A673 (cell line): ENCODE measurements around the gene RAB11A. TPM values are rescaled to one million over a fixed set of nuclear protein-coding genes. Genes with fewer than 3 reads are reported as not detected.

ENCODE experiments used
- BruUV-seq: library from RNA; stranded (reverse); fragments of 400-500 nt; replicated peaks from 2 replicates; lab custom pipeline; 2021; lab: Mats Ljungman, UMichigan
- CTCF ChIA-PET: fragments of 300-600 bp; sonication (Branson Sonifier 250); formaldehyde crosslinking; loops from one replicate; lab custom pipeline; 2022; ENCODE audit warnings: antibody characterized with exemption; lab: Charles Lee
- POLR2A ChIA-PET: fragments of 300-600 bp; sonication (Branson Sonifier 250); formaldehyde crosslinking; loops from one replicate; lab custom pipeline; 2022; ENCODE audit warnings: antibody characterized with exemption; ENCODE audit not compliant: low non-redundant PET; lab: Charles Lee
- DNase-seq: peaks from one replicate; pipeline ENCODE4 v3.0.0-alpha.2; 2015; ENCODE audit warnings: low spot score
- H3K27ac ChIP-seq: fragments of 200-600 bp; sonication (generic); 2 replicates; pipeline ENCODE4 v1.5.1; 2016; ENCODE audit warnings: mixed run types, low read depth, mild to moderate bottlenecking, mixed read lengths, antibody characterized with exemption, low read length; ENCODE audit not compliant: poor library complexity, severe bottlenecking
- H3K27me3 ChIP-seq: fragments of 200-600 bp; sonication (generic); replicated peaks from 2 replicates; pipeline ENCODE4 v1.6.1; 2017; ENCODE audit warnings: mixed run types, low read depth, mild to moderate bottlenecking, mixed read lengths, antibody characterized with exemption, low read length; ENCODE audit not compliant: insufficient read depth, poor library complexity
- H3K36me3 ChIP-seq: fragments of 200-600 bp; sonication (generic); 2 replicates; pipeline ENCODE4 v1.6.1; 2016; ENCODE audit warnings: mixed run types, mild to moderate bottlenecking, mixed read lengths, antibody characterized with exemption, low read length; ENCODE audit not compliant: insufficient read depth, poor library complexity, severe bottlenecking
- H3K4me1 ChIP-seq: fragments of 200-600 bp; sonication (generic); 2 replicates; pipeline ENCODE4 v1.6.1; 2017; ENCODE audit warnings: mixed run types, mild to moderate bottlenecking, mixed read lengths, antibody characterized with exemption, low read length; ENCODE audit not compliant: insufficient read depth, poor library complexity, severe bottlenecking
- H3K4me3 ChIP-seq: fragments of 200-600 bp; sonication (generic); 2 replicates; pipeline ENCODE4 v1.5.1; 2016; ENCODE audit warnings: low read depth, mixed run types, mild to moderate bottlenecking, mixed read lengths, low read length; ENCODE audit not compliant: poor library complexity, severe bottlenecking
- H3K9me3 ChIP-seq: fragments of 200-600 bp; sonication (generic); 2 replicates; pipeline ENCODE4 v1.6.1; 2016; ENCODE audit warnings: mixed run types, low read depth, mild to moderate bottlenecking, mixed read lengths, antibody characterized with exemption, low read length; ENCODE audit not compliant: poor library complexity, severe bottlenecking
- CTCF ChIP-seq: fragments of 300-800, 200-600 bp; sonication (generic); conservative IDR thresholded peaks from 2 replicates; pipeline ENCODE4 v1.5.1; 2017; ENCODE audit warnings: low read depth, mild to moderate bottlenecking, antibody characterized with exemption, low read length, moderate library complexity, mixed read lengths
- EZH2 ChIP-seq: fragments of 200-600 bp; sonication (generic); IDR thresholded peaks from 2 replicates; pipeline ENCODE4 v1.6.1; 2017; ENCODE audit warnings: borderline replicate concordance, low read depth, mild to moderate bottlenecking, mixed read lengths, antibody characterized with exemption, low read length; ENCODE audit not compliant: poor library complexity, severe bottlenecking
- intact Hi-C: fragments of 100-400 bp; cut with micrococcal nuclease; formaldehyde crosslinking; loops from one replicate; pipeline ENCODE4 v1.10.0; 2022; ENCODE audit not compliant: unreplicated experiment
- total RNA-seq: library from RNA; stranded (reverse); gene quantifications from 2 replicates; pipeline ENCODE4 v1.2.3, GENCODE V29; 2021

The RAB11A gene
- total RNA-seq, 1 experiment from 2014 or later: 227 TPM

GRCh38 chr15:65907661-65908060, 38.4 kb downstream of the RAB11A start:
- Histone ChIP-seq H3K4me1 (no peaks in the 10 kb centered on the region), H3K27ac (no peak overlapping the region), H3K4me3 (no peak overlapping the region), H3K9me3 (no peaks in the 10 kb centered on the region), H3K27me3 (no peaks in the 10 kb centered on the region), H3K36me3 (peaks cover 12% of the 10 kb centered on the region)
- no peak for TF ChIP-seq EZH2
- TF ChIP-seq CTCF: no peak
- POLR2A ChIA-PET: no interaction called here
- intact Hi-C loops: no loop called here
- BruUV-seq: no TSS peak
- no peak for DNase-seq
- CTCF ChIA-PET: no interaction called here

DNA sequence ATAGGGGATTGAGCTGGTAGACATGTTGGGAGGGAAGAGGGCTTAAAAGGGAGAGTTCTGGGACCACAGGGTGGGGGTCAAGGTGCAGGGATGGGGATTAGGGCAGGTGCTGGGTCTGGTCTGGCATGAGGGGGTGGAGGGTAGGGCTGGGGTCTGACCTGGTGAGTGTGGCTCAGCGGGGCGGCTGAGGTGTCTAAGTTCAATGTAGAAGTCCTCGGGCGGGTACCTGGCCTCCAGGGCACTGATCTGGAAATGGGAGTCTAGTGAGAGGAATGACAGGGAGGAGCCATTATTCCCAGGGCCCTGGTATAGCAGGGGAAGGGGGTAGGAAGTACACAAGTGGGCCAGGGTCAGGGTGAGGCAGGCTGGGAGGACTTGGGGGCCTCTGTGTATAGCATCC, 39.6 kb downstream of the RAB11A start:
- DNase-seq: no peak
- Histone ChIP-seq H3K27me3 (no peaks in the 10 kb centered on the region), H3K4me1 (no peaks in the 10 kb centered on the region), H3K4me3 (no peak overlapping the region), H3K36me3 (peaks cover 9% of the 10 kb centered on the region), H3K9me3 (no peaks in the 10 kb centered on the region), H3K27ac (no peak overlapping the region)
- CTCF ChIA-PET: no interaction called here
- no peak for TF ChIP-seq EZH2
- TF ChIP-seq CTCF: no peak
- POLR2A ChIA-PET: no interaction called here
- no TSS peak for BruUV-seq
- intact Hi-C loops: no loop called here

DNA sequence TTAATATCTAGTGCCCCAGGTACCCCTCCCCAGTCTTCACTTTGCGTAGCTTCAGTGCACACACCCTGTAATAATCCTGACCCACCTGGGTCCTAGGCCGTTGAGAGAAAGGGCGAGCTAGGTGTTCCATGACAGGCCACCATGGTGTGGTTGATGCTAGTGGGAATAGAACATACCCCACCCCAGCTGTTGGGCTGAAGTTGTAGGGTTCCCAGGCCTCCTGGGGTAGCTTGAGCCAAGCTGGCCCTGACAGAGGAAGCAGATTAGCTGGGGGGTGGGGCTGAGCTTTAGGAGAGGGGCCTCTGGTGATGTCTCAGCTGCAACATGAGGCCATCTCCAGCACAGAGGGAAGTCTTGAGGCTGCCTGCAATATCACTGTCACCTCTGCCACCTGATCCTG, 40.5 kb downstream of the RAB11A start:
- Histone ChIP-seq H3K9me3 (no peaks in the 10 kb centered on the region), H3K4me3 (no peak overlapping the region), H3K27me3 (no peaks in the 10 kb centered on the region), H3K27ac (no peak overlapping the region), H3K4me1 (no peaks in the 10 kb centered on the region), H3K36me3 (peaks cover 1% of the 10 kb centered on the region)
- no peak for DNase-seq
- ChIA-PET CTCF (no interaction called here), POLR2A (no interaction called here)
- no TSS peak for BruUV-seq
- intact Hi-C loops: no loop called here
- TF ChIP-seq CTCF (no peak), EZH2 (no peak)
